ENCODE measurements around the gene FKBP11. TPM values are rescaled to one million over a fixed set of nuclear protein-coding genes. Genes with fewer than 3 reads are reported as not detected.
"Not testable (repeated sequence)": the region's sequence is repeated elsewhere in the genome, so short reads cannot be mapped to it uniquely, and the experiment has no call there.

FKBP11 gene
- total and polyA plus RNA-seq, 2 of the 8 experiments (the other 6 are each of a cell fraction or from before 2014, with no cell fraction given) = 45.7 to 65.1 TPM

DNA sequence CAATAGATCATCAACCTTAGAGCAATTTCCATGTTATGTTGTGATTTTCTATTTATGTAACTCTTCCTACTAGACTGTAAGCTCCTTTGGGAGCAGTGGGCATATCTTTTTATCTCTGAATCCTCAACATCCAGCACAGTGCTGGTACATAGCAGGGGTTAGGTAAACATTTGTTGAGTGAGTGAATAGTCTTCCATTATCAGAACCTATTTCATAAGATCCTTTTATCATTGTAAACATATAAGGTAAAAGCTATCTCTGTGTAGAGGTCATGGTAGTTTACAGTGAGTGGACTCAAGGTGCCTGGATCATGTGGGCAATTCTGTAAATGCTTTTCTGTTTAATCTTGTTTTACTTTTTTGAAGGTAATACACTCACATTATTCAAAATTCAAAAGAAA is 15.1 kb downstream of the FKBP11 start (continued):
- no peak for TF ChIP-seq BACH1 (IDR thresholded peaks at IDR 0.05; ENCODE audit: low read length)

DNA sequence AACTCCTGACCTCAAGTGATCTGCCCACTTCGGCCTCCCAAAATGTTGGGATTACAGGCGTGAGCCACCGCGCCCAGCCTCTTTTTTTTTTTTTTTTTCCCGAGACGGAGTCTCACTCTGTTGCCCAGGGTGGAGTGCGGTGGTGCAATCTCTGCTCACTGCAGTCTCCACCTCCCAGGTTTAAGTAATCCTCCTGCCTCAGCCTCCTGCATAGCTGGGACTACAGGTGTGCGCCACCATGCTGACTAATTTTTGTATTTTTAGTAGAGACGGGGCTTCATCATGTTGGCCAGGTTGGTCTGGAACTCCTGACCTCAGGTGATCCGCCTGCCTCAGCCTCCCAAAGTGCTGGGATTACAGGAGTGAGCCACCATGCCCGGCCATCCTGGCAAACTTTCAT is 15.6 kb downstream of the FKBP11 start:
- not testable (repeated sequence) for DNase-seq (ENCODE audit: low read depth in 1 of 2, low spot score in 2 of 2); H2BK5ac ChIP-seq (ENCODE audit: low read depth, low read length); H3K56ac ChIP-seq (replicated peaks; ENCODE audit: insufficient read length, low read depth, low read length); H2BK12ac ChIP-seq (ENCODE audit: low read depth, low read length); H3K79me2 ChIP-seq (ENCODE audit: control insufficient read depth in 1 of 2, insufficient read depth in 2 of 2, low read length in 2 of 2); H4K5ac ChIP-seq (ENCODE audit: insufficient read length, low read depth, low read length); H3K4ac ChIP-seq (replicated peaks; ENCODE audit: insufficient read length, low read depth, low read length); H3K27ac ChIP-seq (ENCODE audit: low read depth, low read length); H3K9me3 ChIP-seq (ENCODE audit: insufficient read depth in 2 of 2, low read depth in 1 of 2, low read length in 1 of 2); H3K79me1 ChIP-seq (ENCODE audit: low read depth, low read length); H3K4me1 ChIP-seq (replicated peaks in 1 of 4; ENCODE audit: control insufficient read depth in 3 of 4, insufficient read depth in 4 of 4, low read length in 3 of 4); H3K4me2 ChIP-seq (ENCODE audit: insufficient read depth in 1 of 2, low read depth in 2 of 2, low read length in 2 of 2); H3K23me2 ChIP-seq (ENCODE audit: low read depth, low read length); H3K36me3 ChIP-seq (ENCODE audit: control insufficient read depth in 2 of 4, insufficient read depth in 4 of 4, low read length in 3 of 4); H4K20me1 ChIP-seq (replicated peaks in 1 of 2; ENCODE audit: control insufficient read depth in 1 of 2, insufficient read depth in 2 of 2, low read length in 2 of 2); H3K18ac ChIP-seq (ENCODE audit: extremely low read depth, low read length); H4K91ac ChIP-seq (replicated peaks; ENCODE audit: insufficient read length, low read length); H3K23ac ChIP-seq (ENCODE audit: insufficient read length); H3K14ac ChIP-seq (ENCODE audit: insufficient read length); H2AK5ac ChIP-seq (ENCODE audit: low read depth, low read length); H2BK120ac ChIP-seq (replicated peaks; ENCODE audit: low read depth, low read length); H3K4me3 ChIP-seq (ENCODE audit: extremely low read depth in 1 of 4, insufficient read depth in 2 of 4, low read depth in 3 of 4, low read length in 4 of 4); FAIRE-seq; H2BK15ac ChIP-seq (ENCODE audit: low read length); H2AFZ ChIP-seq (ENCODE audit: low read length); H3K9ac ChIP-seq (replicated peaks in 1 of 4; ENCODE audit: extremely low read depth in 1 of 4, low read depth in 3 of 4, low read length in 3 of 4); H3K27me3 ChIP-seq (replicated peaks in 1 of 4; ENCODE audit: control insufficient read depth in 3 of 4, extremely low read depth in 1 of 4, insufficient read depth in 3 of 4, low read length in 3 of 4); H2BK20ac ChIP-seq (ENCODE audit: low read length); H4K8ac ChIP-seq (ENCODE audit: extremely low read depth, insufficient read depth, low read length)
- CTCF ChIA-PET (ENCODE audit: partially characterized antibody) = interaction anchor here (1.1 to 7.1 kb wide), 7 partner anchors 7 to 332 kb away, joined by 3 to 45 read pairs (median 4); partner anchors contain the start of gene FKBP11
- 92% methylated on average over 5 of the region's 11 CpGs; no CpG with 5 or more reads in 1 of the 2 experiments for WGBS, 2 experiments (ENCODE audit: extremely low coverage in 1 of 2, insufficient coverage in 1 of 2, insufficient read length in 1 of 2, insufficient replicate concordance in 2 of 2, low coverage in 1 of 2, low lambda C conversion rate in 2 of 2, missing lambda C conversion rate in 1 of 2)
- POLR2A ChIA-PET (ENCODE audit: partially characterized antibody) = interaction anchor here (0.8 to 5.7 kb wide), 2 partner anchors 13 to 44 kb away, joined by 3 to 51 read pairs; partner anchors contain the start of genes FKBP11 and RND1

Data from H1 (cell line).